KBM-7 (cell line): Measurements from ENCODE around the gene SMC3.
"Not testable (repeated sequence)": the region's sequence is repeated elsewhere in the genome, so short reads cannot be mapped to it uniquely, and the experiment has no call there.

Experiments used
- DNase-seq: peaks from one replicate; pipeline ENCODE4 v3.0.0-alpha.2; 2015
- in situ Hi-C: fragments of 300-500 bp; cut with MboI; formaldehyde crosslinking; loops from 2 replicates; pipeline ENCODE4 v1.14.3; 2020; ENCODE audit warnings: low sequenced_read_pairs, low pct_unique_long_range_greater_than_20kb, mixed read lengths

Gene SMC3

DNA sequence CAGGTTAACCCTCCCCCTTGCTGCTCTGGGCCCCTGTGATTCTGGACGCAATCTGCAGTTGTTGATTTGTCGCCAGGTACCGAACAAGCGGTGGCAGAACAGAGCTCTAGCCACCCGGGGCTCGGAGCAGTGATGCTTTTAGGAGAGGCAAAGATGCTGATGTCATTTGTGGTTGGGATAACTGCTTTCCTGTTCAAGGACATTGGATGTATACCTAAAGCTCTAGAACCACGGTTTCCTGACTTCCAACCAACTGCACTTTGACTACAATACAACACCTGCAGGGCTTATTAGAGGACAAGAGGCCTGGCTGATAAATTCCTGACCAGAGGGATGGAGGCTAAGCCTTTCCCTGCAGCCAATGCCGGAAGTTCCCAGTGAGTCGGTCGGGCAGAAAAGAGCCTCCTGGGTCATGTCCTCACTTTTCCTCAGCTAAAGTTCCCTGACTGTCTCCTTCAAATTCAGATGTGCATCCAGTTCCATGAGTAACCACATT, 70.1 kb downstream of the SMC3 start:
- in situ Hi-C loops, result no loop called here
- no peak for DNase-seq

DNA sequence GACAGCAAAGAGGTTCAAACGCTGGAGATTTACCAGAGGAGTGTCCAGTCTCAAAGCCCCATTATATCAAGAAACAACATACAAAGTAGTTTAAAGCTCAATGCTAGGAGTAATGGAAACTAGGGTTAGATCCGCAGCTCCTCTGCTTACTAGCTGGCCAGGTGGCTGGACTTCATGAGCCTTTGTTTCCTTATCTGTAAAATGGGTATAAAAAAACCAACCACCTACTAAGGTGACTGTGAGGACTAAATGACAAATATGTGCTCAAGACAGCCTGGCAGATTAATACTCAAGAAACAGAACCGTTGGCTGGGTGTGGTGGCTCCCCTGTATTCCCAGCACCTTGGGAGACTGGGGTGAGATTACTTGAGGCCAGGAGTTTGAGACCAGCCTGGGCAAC, 70.8 kb downstream of the SMC3 start:
- no peak for DNase-seq

DNA sequence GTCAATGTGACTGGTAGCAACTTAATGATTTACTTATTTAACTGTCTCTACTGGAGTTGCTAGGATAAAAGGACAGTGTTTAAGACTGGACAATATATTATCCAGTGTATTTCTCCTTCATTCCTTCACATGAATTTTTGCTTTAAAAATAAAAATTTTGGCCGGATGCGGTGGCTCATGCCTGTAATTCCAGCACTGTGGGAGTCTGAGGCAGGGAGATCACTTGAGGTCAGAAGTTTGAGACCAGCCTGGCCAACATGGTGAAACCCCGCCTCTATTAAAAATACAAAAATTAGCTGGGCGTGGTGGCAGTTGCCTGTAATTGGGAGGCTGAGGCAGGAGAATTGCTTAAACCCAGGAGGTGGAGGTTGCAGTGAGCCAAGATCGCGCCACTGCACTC, 71.6 kb downstream of the SMC3 start:
- in situ Hi-C loops, DNase-seq: not testable (repeated sequence)

More for the DNA sequence above, 70.8 kb downstream of the SMC3 start:
- in situ Hi-C loops, result no loop called here

DNA sequence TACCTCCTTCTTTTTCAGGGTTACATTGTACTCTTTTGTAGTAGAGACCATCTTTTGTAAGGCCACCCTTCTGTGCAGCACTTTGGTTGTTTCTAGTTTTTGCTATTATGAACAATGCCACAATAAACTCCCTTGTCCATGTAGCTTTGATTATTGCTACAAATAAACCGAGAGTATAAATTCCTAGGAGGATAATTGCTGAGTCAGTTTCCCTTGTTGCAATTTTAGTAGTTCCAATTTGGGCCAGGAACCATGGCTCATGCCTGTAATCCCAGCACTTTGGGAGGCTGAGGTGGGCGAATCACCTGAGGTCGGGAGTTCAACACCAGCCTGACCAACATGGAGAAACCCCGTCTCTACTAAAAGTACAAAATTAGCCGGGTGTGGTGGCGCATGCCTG, 72.4 kb downstream of the SMC3 start:
- in situ Hi-C loops, DNase-seq: not testable (repeated sequence)

DNA sequence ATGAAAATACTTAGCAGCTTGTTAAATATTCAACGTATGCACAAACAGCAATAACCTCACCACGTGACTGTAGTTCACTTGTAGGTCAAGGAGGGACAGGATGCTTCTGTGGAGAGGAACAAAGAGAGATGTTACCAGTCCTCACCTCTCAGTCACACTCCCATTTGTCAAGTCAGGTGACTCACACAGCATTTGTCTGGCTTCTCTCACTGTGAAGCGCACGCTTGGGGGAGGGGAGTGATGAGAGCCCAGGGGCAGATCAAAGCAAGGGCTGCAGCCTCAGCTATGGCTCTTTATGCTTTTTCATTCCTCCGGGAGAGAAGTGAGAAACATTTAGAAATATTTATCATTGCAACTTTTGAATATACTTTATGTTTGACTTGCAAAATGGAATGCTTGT, 73.8 kb downstream of the SMC3 start:
- DNase-seq, result no peak
- in situ Hi-C loops, result no loop called here

DNA sequence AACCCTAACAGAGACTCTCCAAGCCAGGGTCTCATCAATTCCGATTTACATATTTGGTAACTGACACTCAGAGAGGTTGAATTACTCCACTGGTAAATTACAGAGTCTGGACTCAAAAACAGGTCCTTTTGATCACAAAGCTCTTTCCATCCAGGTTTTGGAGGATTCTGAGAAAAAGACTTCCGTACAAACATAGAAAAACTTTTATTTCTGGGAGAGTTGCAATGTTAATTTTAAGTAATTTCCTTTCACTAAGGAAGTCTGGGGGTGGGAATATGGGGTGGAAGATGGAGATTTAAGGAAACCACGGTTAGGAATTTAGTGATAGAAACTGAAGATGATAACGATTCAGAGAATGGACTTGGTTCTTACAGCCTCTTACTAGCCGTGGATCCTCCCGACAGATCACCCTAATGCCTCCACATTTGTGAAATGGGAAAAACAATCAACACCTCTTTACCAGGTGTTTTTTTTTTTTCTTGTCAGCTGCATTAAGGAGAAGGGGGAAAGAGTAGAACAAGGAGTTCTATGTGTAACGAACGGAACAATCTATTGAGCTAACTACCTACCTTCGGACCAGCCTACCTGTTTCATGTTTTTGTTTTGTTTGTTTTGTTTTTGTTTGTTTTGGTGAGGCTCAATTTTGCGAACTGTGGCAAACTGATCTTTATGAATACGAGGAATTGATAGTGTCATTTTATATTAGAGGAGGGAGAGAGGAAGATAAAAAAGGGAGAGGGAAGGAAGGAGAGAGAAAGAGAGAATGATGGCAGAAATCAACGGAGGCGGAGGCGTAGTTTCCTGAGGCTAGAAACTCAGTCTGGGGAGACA, 74.9 kb downstream of the SMC3 start:
- in situ Hi-C loops, result no loop called here
- no peak for DNase-seq

DNA sequence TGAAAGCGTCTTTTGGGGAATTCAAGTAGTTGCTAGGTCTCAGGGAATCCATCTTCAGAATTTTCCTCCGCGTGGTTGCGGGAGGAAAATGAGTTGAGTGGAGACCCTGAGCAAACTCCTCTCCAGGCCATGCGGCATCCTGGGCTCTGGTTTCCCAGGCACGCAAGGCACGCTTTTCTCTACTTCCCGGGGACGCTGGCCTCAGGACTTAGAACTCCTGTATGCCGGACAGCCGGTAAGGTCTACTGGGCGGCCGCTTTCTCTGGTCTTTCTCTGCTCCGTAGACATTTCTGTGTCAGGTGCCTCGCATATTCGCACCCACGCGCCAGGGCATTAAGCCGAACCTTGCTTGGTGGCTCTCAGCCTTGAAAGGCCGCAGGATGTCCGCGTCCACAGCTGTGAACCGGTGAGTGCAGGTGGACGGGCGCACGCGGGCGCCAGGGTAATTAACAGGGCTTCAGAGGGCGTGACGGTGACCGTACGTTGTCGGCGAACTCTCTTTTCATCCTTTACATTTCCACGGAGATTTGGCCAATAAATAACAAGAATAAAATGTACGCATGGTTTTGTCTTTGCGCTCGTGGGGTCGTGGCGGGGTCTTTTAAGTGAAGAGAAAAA, 75.6 kb downstream of the SMC3 start:
- in situ Hi-C loops, result no loop called here
- no peak for DNase-seq

DNA sequence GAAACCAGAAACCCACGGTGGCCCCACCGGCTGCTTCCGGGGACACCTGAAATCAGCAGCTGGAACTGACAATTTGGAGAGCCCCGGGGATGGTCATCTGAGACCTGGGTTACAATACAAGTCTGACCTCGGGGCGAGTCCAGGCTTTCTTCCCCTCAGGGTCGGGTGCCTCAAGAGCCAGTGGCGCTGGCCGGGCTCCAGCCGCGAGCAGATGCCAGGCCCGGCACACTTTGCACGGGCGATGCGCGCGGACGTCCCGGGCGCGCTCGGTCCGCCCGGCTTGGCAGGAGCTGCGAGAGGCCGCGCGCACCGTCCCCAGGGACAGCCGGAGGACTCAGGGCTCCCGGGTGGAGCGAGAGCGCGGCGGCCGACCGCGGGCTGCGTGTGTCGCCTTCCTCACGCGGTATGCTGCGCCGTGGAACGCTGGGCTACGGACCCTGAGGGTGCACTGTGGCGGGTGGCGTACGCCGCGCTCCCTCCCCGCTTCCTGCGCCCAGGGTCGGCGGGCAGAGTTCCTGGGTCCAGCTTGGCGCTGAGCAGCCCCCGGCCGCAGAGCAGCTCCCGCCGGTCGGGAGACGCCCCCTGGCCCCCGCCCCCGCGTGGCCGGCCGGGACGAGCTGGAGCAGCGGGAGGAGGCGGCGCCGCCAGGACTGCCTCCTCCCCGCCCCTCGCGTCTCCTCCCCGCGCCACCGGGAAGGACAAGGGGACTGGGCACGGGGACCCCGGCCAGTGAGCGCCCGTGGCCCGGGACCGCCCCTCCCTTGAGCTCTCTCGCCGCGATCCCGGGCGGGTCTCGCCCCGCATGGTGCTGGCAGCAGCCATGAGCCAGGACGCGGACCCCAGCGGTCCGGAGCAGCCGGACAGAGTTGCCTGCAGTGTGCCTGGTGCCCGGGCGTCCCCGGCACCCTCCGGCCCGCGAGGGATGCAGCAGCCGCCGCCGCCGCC, 76.4 kb downstream of the SMC3 start, which contains the start of gene RBM20:
TSS of gene RBM20 (plus strand) at position 684 of the 945 bp plus-strand sequence. CDS start at position 803, 119 bp downstream.
- no peak for DNase-seq
- in situ Hi-C loops, result no loop called here

DNA sequence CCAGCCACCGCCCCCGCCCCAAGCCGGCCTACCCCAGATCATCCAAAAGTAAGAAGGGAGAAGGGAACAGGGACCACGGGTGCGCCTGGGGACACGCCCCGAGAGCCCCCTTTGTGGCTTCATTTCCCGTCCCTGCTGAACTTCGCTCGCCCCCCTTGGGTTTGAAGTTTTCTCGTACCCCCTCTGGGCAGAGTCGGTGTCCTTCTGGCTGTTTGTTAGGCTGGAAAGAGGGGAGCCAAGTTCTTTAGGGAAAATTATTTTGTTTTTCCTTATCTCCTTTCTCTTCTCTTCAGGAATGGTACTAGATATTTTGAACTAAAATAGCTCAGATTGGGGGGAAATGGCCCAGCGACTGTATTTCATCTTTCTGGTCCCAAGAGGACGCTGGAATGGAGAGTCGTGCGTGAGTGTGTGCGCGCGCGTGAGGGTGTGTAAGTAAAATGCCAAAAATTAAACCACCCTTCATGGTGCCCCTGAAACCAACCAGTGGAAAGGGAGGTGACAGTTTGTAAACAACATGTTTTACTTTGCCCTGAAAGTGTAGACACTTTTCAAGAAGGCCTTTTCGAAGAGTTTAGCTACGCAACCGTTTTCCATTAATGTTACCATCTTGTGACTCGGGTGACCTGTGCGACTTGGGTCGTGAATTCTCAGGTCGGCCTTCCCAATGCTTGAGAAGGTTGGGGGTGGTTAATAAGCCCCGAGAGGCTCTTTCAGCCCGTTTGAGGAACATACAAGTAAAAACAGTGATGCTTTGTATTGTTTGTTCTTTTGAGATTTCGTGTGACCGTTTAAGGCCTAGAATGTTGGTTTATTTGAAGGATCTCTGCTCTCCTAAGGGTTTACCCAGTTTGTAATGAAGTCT, 77.3 kb downstream of the SMC3 start:
- no peak for DNase-seq
- in situ Hi-C loops, result no loop called here

DNA sequence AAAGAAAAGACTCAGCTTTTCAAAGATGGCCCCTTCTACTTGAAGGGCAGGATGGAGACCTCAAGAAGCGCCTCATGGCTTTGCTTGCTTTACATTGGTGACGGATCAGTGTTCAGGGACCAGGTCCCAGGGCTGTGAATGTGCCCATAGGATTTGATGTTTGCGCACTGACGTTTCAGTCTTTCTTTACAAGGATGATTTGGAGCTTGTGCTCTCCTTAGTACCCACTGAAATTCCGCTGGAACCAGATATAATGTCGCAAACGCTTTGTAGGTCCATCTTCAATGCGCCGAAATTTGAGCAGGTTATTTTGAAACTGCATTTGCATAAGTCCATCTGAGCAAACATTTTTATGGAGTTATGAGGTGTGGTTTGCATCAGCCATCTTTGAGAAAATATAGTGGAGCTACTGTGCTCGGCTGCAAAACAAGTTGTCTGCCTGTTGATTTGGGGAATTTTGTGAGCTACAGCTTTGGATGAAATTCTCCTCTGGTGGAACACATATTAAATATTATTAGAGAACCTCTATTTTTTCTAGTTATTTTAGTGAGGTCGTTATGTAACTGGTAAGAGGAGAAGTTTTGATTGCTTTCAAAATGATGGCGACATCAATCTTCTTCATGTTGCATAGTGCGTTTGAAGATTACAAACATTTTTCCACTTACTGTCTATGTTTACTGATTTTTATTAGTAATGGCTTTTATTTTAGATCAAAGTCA, 79.1 kb downstream of the SMC3 start:
- no peak for DNase-seq
- in situ Hi-C loops, result no loop called here

DNA sequence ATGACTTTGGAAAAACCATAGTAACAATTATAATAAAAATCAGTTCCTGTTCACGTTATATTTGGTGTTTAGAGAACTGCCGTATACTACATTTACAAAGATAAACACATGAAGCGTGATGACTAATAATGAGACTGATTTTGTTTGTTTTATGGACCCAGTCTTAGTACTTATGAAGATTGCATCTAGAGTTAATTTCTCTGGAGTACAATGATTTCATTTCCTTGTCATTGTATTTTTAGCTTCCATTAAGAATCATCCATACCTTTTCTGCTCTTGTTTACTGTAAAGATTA, 79.6 kb downstream of the SMC3 start:
- in situ Hi-C loops, result no loop called here
- DNase-seq, result no peak

DNA sequence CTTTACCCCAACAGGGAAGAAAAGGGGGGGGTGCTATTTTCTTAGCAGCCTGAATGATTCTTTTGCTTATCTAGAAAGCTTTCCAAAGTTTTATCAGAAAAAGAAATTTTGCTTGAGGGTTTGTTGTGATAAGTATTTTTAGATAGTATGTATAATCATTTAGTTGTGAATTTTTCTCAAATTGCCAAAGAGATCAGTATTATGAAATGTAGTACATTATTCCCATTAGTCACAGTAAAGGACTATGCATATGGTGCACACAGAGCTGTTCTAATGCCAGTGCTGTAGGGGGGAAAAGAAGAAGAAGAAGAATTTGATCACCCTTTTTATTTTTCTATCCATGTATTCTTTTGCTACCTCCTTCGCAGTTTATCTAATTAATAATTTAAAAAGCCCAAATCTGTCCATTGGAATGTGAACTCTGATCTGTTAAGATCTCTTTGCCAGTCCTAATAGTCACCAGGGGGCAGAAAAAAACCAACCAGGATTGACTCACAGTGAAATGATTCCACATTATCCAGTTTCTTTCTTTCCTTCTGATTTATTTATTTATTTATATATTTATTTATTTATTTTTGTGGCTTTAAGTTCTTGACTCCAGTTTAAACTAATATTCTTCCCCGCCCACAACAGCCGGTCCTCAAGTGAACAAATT, 81.3 kb downstream of the SMC3 start:
- in situ Hi-C loops, result no loop called here
- no peak for DNase-seq

DNA sequence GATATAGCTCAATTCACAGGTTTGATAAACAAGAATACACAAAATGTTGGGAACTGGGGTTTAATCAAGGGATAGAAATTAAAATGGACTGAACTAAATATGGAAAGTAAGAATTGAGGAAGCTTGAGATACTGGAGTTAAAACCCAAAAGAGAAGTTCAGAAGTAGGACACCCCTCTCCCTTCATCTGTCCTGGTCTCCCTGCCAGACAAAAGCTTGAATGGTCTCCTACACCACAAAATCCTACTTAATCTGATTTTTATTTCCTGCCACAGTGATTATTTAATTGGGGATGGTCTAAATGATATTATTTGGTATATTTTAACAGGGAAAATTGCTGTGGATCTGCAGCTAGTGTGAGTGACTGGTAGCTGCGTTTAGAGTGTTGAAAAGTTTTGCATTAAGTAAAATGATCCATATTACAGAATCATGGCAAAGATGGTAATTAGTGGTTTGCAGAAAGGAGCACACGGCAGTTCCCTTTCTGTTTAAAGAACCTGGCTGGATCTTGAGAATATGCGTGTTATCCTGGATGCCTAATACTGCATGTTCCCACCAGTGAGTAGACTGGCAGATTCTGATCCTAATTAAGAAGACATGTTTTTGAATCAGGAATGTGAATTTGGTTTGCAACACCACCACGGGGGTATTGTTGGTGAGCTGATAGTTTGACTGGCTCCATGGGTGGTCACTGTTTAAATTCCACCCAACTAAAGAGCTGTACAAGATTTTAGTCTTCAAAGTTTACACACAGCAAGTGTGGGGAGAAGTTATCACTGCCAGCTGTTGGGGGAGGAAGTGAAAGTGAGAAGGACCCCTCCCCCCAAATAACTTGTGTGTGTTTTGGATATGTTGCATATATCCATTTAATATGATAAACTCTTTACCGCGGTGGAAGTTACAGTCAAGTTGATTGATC, 82.1 kb downstream of the SMC3 start:
- in situ Hi-C loops, result no loop called here
- no peak for DNase-seq

DNA sequence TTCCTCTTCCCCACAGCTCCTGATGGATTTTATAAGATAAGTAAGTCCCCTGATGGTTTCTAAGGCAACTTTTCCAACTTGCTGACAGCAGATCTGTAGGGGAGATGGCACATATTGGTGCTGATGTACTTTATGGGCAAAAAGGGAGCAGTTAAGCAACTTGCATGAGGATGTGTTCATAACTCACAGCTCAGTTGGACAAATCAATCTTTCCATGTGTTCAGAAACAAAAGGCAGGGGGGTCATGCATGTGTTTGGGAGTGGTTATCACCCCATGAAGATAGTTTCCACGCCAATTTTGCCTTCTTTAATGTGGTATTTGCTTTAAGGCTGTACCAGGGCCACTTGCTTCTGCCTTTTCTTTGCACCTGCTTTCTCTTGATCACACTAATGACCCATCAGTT, 82.8 kb downstream of the SMC3 start:
- no peak for DNase-seq
- in situ Hi-C loops, result no loop called here

DNA sequence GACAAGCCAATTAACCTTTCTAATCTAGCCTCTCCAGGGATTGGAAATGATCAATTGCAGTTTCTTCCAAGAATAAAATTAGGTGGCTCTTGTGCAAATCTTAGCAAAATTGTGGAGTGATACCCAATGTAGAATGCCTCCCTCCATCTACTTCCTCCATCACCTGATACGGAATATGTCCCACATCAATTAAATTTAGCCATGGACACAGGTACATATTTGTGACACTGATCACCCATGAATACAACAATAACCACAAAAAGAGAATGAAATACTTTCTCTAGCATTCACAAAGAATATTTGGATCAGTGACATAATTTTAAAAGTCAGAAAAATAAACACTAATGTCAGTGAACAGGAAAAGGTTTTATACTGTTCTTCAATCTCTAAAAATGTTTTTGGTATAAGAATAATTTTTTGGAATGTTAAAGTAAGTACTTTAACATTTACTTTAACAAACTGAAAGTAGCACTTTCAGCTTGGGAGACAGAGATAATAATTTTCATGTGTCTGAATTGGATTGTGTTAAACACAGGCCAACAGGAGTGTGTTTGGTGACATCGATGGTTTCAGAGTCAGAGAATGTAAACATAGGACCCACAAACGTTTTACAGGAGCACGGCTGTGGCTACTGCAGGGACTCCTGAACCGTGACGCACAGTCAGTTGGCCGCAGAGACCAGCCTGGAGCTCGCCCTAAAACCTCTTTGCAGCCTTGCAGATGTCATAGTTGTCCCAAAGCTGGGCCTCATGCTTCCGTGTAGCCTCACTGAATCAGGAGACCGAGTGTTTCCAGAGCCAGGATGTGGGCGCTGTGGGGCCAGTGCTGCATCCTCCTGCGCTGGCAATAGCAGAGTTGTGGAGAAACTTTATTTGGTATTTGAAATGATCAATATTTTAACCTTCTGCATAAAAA, 83.8 kb downstream of the SMC3 start:
- peak; percentile 27 for DNase-seq
- in situ Hi-C loops, result no loop called here
